Neural cell (in vitro differentiated cells): ENCODE data around the gene FETUB. TPM values are rescaled to one million over a fixed set of nuclear protein-coding genes. Genes with fewer than 3 reads are reported as not detected.

Experiments
- H2AFZ ChIP-seq: fragments of 200-600, 300-800 bp; sonication (generic), shearing (Covaris generic); 2 replicates; pipeline ENCODE4 v1.6.0; 2014; ENCODE audit warnings: low read depth, mild to moderate bottlenecking, antibody characterized with exemption, low read length, moderate library complexity
- H3F3A ChIP-seq: fragments of 200-600 bp; shearing (Covaris generic); 2 replicates; pipeline ENCODE4 v1.6.1; 2016; ENCODE audit warnings: mild to moderate bottlenecking, moderate library complexity, mixed read lengths, antibody characterized with exemption, low read length; ENCODE audit not compliant: insufficient read depth, poor library complexity, severe bottlenecking
- H3K27ac ChIP-seq: fragments of 200-600, 300-800 bp; sonication (generic), shearing (Covaris generic); 2 replicates; pipeline ENCODE4 v1.5.1; 2014; ENCODE audit warnings: mild to moderate bottlenecking, low read length, moderate library complexity
- H3K27me3 ChIP-seq: fragments of 300-800, 200-600 bp; sonication (generic), shearing (Covaris generic); 2 replicates; pipeline ENCODE4 v1.6.0; 2014; ENCODE audit warnings: mild to moderate bottlenecking, low read depth, low read length, moderate library complexity; ENCODE audit not compliant: insufficient read depth
- H3K36me3 ChIP-seq: fragments of 300-800, 200-600 bp; sonication (generic), shearing (Covaris generic); 2 replicates; pipeline ENCODE4 v1.5.1; 2014; ENCODE audit warnings: mild to moderate bottlenecking, antibody characterized with exemption, low read length, moderate library complexity; ENCODE audit not compliant: insufficient read depth
- H3K4me2 ChIP-seq: fragments of 300-800, 200-600 bp; sonication (generic), shearing (Covaris generic); 2 replicates; pipeline ENCODE4 v1.6.0; 2014; ENCODE audit warnings: mild to moderate bottlenecking, low read length
- H3K4me3 ChIP-seq: fragments of 300-800, 200-600 bp; sonication (generic), shearing (Covaris generic); 2 replicates; pipeline ENCODE4 v1.5.1; 2014; ENCODE audit warnings: mild to moderate bottlenecking, low read length, moderate library complexity
- H3K79me2 ChIP-seq: fragments of 200-600 bp; shearing (Covaris generic); replicated peaks from 2 replicates; pipeline ENCODE4 v1.6.0; 2014; ENCODE audit warnings: mild to moderate bottlenecking, low read length, moderate library complexity; ENCODE audit not compliant: insufficient read depth
- H3K9ac ChIP-seq: fragments of 300-800, 200-600 bp; sonication (generic), shearing (Covaris generic); 2 replicates; pipeline ENCODE4 v1.6.1; 2016; ENCODE audit warnings: mild to moderate bottlenecking, low read length, mixed read lengths
- H3K9me2 ChIP-seq: fragments of 200-600 bp; shearing (Covaris generic); 2 replicates; pipeline ENCODE4 v1.6.1; 2016; ENCODE audit warnings: mild to moderate bottlenecking, low read length, mixed read lengths; ENCODE audit not compliant: insufficient read depth
- H3K9me3 ChIP-seq: fragments of 200-600, 300-800 bp; sonication (generic), shearing (Covaris generic); 2 replicates; pipeline ENCODE4 v1.6.1; 2016; ENCODE audit warnings: mild to moderate bottlenecking, mixed run types, low read length, moderate library complexity, mixed read lengths
- H4K20me1 ChIP-seq: fragments of 200-600 bp; shearing (Covaris generic); 2 replicates; pipeline ENCODE4 v1.6.1; 2016; ENCODE audit warnings: mild to moderate bottlenecking, mixed run types; ENCODE audit not compliant: insufficient read depth
- CTCF ChIP-seq: fragments of 450-650 bp; IDR thresholded peaks from 2 replicates; pipeline ENCODE4 v1.5.1; 2014; ENCODE audit warnings: antibody characterized with exemption, mild to moderate bottlenecking, moderate library complexity; ENCODE audit not compliant: poor library complexity, severe bottlenecking
- EP300 ChIP-seq: fragments of 450-650 bp; conservative IDR thresholded peaks from 2 replicates; pipeline ENCODE4 v1.6.1; 2014; ENCODE audit warnings: antibody characterized with exemption, mild to moderate bottlenecking, moderate library complexity; ENCODE audit not compliant: poor library complexity, severe bottlenecking
- EZH2 ChIP-seq: fragments of 200-600, 300-800 bp; shearing (Covaris generic), sonication (generic); IDR thresholded peaks from 2 replicates; pipeline ENCODE4 v1.6.1; 2014; ENCODE audit warnings: antibody characterized with exemption, low read length, borderline replicate concordance, mild to moderate bottlenecking; ENCODE audit not compliant: insufficient read depth, poor library complexity, severe bottlenecking
- MXI1 ChIP-seq: fragments of 450-650 bp; conservative IDR thresholded peaks from 2 replicates; pipeline ENCODE4 v1.6.1; 2014; ENCODE audit warnings: antibody characterized with exemption, mild to moderate bottlenecking; ENCODE audit not compliant: poor library complexity, severe bottlenecking
- POLR2AphosphoS5 ChIP-seq: IDR thresholded peaks from 2 replicates; pipeline ENCODE4 v1.6.1; 2012
- RAD21 ChIP-seq: fragments of 450-650 bp; conservative IDR thresholded peaks from 2 replicates; pipeline ENCODE4 v1.6.1; 2014; ENCODE audit warnings: antibody characterized with exemption, mild to moderate bottlenecking, moderate library complexity
- SMC3 ChIP-seq: fragments of 450-650 bp; conservative IDR thresholded peaks from 2 replicates; pipeline ENCODE4 v1.6.1; 2014; ENCODE audit warnings: antibody characterized with exemption, mild to moderate bottlenecking, moderate library complexity; ENCODE audit not compliant: poor library complexity
- TAF1 ChIP-seq: IDR thresholded peaks from 2 replicates; pipeline ENCODE4 v1.6.1; 2012; ENCODE audit warnings: low read depth
- polyA plus RNA-seq: library from polyadenylated mRNA; depleted of rRNA; stranded (reverse); fragments of >200 nt; gene quantifications from 2 replicates; pipeline ENCODE4 v1.2.3, GENCODE V29; 2014
- TF ChIP-seq, protein P1 (sequence below): IDR thresholded peaks from 2 replicates; pipeline ENCODE4 v1.6.1; 2012; ENCODE audit warnings: borderline replicate concordance

Gene FETUB
- polyA plus RNA-seq, 1 donor from 2014 or later: not detected

DNA sequence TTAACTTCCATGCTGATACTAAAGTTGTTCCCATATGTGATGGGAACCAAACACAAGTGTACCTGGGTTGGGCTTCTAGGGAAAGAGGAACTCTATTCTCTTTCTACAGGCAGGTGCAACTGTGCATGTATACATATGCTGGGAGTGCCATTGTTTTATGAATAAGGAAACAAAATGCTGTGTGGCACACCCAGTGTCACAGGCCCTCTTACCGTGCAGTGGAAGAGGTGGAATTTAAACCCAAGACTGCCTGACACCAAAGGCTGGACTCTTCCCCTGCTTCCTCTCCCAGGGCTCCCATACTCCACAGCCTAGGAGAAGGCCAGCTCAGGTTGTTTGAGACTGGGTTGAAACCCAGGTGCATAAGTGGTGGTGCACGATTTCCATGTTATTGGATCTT is 1.9 kb upstream of the FETUB start:
- H3K4me2 ChIP-seq: no peak overlapping the region
- no peaks in the 10 kb centered on the region for H4K20me1 ChIP-seq
- H3K9me3 ChIP-seq: no peaks in the 10 kb centered on the region
- no peak overlapping the region for H2AFZ ChIP-seq
- H3K79me2 ChIP-seq: no peaks in the 10 kb centered on the region
- H3K27ac ChIP-seq: no peak overlapping the region
- H3K27me3 ChIP-seq: no peaks in the 10 kb centered on the region
- TF ChIP-seq, protein P1, sequence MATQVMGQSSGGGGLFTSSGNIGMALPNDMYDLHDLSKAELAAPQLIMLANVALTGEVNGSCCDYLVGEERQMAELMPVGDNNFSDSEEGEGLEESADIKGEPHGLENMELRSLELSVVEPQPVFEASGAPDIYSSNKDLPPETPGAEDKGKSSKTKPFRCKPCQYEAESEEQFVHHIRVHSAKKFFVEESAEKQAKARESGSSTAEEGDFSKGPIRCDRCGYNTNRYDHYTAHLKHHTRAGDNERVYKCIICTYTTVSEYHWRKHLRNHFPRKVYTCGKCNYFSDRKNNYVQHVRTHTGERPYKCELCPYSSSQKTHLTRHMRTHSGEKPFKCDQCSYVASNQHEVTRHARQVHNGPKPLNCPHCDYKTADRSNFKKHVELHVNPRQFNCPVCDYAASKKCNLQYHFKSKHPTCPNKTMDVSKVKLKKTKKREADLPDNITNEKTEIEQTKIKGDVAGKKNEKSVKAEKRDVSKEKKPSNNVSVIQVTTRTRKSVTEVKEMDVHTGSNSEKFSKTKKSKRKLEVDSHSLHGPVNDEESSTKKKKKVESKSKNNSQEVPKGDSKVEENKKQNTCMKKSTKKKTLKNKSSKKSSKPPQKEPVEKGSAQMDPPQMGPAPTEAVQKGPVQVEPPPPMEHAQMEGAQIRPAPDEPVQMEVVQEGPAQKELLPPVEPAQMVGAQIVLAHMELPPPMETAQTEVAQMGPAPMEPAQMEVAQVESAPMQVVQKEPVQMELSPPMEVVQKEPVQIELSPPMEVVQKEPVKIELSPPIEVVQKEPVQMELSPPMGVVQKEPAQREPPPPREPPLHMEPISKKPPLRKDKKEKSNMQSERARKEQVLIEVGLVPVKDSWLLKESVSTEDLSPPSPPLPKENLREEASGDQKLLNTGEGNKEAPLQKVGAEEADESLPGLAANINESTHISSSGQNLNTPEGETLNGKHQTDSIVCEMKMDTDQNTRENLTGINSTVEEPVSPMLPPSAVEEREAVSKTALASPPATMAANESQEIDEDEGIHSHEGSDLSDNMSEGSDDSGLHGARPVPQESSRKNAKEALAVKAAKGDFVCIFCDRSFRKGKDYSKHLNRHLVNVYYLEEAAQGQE: no peak
- TF ChIP-seq CTCF (no peak), MXI1 (no peak), RAD21 (no peak), EZH2 (no peak), TAF1 (no peak), SMC3 (no peak), POLR2AphosphoS5 (no peak), EP300 (no peak)
- no peak overlapping the region for H3K9ac ChIP-seq
- H3K9me2 ChIP-seq: no peaks in the 10 kb centered on the region
- no peak overlapping the region for H3K4me3 ChIP-seq
- H3K36me3 ChIP-seq: no peaks in the 10 kb centered on the region
- no peaks in the 10 kb centered on the region for H3F3A ChIP-seq

- Histone ChIP-seq H3F3A (no peaks in the 10 kb centered on the region), H3K27me3 (no peaks in the 10 kb centered on the region), H3K27ac (no peak overlapping the region), H3K9me3 (no peaks in the 10 kb centered on the region), H3K9me2 (no peaks in the 10 kb centered on the region), H3K79me2 (no peaks in the 10 kb centered on the region), H3K4me2 (no peak overlapping the region), H3K4me3 (no peak overlapping the region), H3K9ac (no peak overlapping the region), H2AFZ (no peak overlapping the region), H3K36me3 (no peaks in the 10 kb centered on the region), H4K20me1 (no peaks in the 10 kb centered on the region)
- no peak for TF ChIP-seq POLR2AphosphoS5
- no peak for TF ChIP-seq EZH2
- no peak for TF ChIP-seq MXI1
- TF ChIP-seq CTCF: no peak
- no peak for TF ChIP-seq RAD21
- TF ChIP-seq TAF1: no peak
- TF ChIP-seq, protein P1: no peak
- no peak for TF ChIP-seq EP300
- no peak for TF ChIP-seq SMC3
These were observed 247 bp downstream of the FETUB start for GRCh38 chr3:186640473-186640818.
